Measurements from ENCODE around the gene ME2. TPM values are rescaled to one million over a fixed set of nuclear protein-coding genes. Genes with fewer than 3 reads are reported as not detected.

The ME2 gene
- total RNA-seq, 1 experiment from 2014 or later: 49.4 TPM

- no peak overlapping the region for H2BK20ac ChIP-seq (ENCODE audit: low read depth, low read length, poor library complexity, severe bottlenecking)
- H3K4me1 ChIP-seq (ENCODE audit: insufficient read depth, low read length): no peaks in the 10 kb centered on the region; the same call in 1 of the 2 replicates
- H2BK12ac ChIP-seq (ENCODE audit: insufficient read length, low read depth, low read length): no peak overlapping the region
- no peak overlapping the region for H3K14ac ChIP-seq (ENCODE audit: insufficient read depth, low read length)
- H2BK5ac ChIP-seq (ENCODE audit: insufficient read length, low read length): no peak overlapping the region
- no peak overlapping the region for H4K91ac ChIP-seq (ENCODE audit: insufficient read length, low read depth, low read length)
- H3K56ac ChIP-seq (ENCODE audit: insufficient read length, low read depth, low read length): no peak overlapping the region
- H2AFZ ChIP-seq (ENCODE audit: low read length): no peak overlapping the region
- H3K79me1 ChIP-seq (ENCODE audit: insufficient read depth, low read depth, low read length, poor library complexity, severe bottlenecking): no peaks in the 10 kb centered on the region
- no peak overlapping the region for H3K4me3 Mint-ChIP-seq
- H3K4me1 Mint-ChIP-seq: peaks cover 11 to 22% of the 10 kb centered on the region in 2 experiments
- no peaks in the 10 kb centered on the region for H4K20me1 ChIP-seq (ENCODE audit: control insufficient read depth, insufficient read depth, insufficient read length)
- no peak overlapping the region for H4K5ac ChIP-seq (ENCODE audit: insufficient read length, low read depth, low read length)
- no peak for DNase-seq
- H3K27ac Mint-ChIP-seq: no peak overlapping the region
- H3K79me2 ChIP-seq (ENCODE audit: insufficient read depth, low read length): no peaks in the 10 kb centered on the region
- H2BK120ac ChIP-seq (ENCODE audit: low read depth, low read length, poor library complexity, severe bottlenecking): no peak overlapping the region
- no peak overlapping the region for H3T11ph ChIP-seq (ENCODE audit: low read length)
- no peak overlapping the region for H3K18ac ChIP-seq (ENCODE audit: insufficient read length, low read depth, low read length)
- no peak overlapping the region for H2AK5ac ChIP-seq (ENCODE audit: insufficient read length, low read length)
- no peaks in the 10 kb centered on the region for H3K9me3 ChIP-seq (ENCODE audit: control insufficient read depth, low read depth, low read length)
- no peaks in the 10 kb centered on the region for H3K27me3 Mint-ChIP-seq (ENCODE audit: low read depth)
- no peaks in the 10 kb centered on the region for H3K9me3 Mint-ChIP-seq
- H3K23me2 ChIP-seq (ENCODE audit: insufficient read length, low read depth, low read length, poor library complexity, severe bottlenecking): no peaks in the 10 kb centered on the region
- no peak overlapping the region for H3K9ac ChIP-seq (ENCODE audit: extremely low read depth, insufficient read length, low read length)
- H3K23ac ChIP-seq (ENCODE audit: insufficient read length, low read depth, low read length): no peak overlapping the region
- H3K27me3 ChIP-seq (ENCODE audit: insufficient read depth, low read length): no peaks in the 10 kb centered on the region
- no peak overlapping the region for H3K27ac ChIP-seq (ENCODE audit: insufficient read length, low read depth, low read length)
- H3K4me2 ChIP-seq (ENCODE audit: insufficient read depth, insufficient read length, low read length): no peak overlapping the region
- no CpG with 5 or more reads among the region's 3 CpGs for WGBS (ENCODE audit: extremely low coverage, insufficient read length, low lambda C conversion rate)
- no peak overlapping the region for H4K8ac ChIP-seq (replicated peaks; ENCODE audit: insufficient read length, low read depth, low read length)
- peaks cover 0 to 5% (median 2%) of the 10 kb centered on the region in 3 experiments; a peak in 3 of 7 replicates for H3K36me3 Mint-ChIP-seq (ENCODE audit: insufficient read depth in 1 of 3, low read depth in 3 of 3)
- TF ChIP-seq CTCF (conservative IDR thresholded peaks at IDR 0.05): no peak
- H3K4ac ChIP-seq (ENCODE audit: low read depth, low read length): no peak overlapping the region
- H2BK15ac ChIP-seq (ENCODE audit: low read depth, low read length): no peak overlapping the region
Measured at GRCh38 chr18:50989711-50990110, 110.8 kb downstream of the ME2 start.

All from H9 (cell line).